Suprapubic skin (tissue), 4 donors: ENCODE results near the gene MARCHF3. TPM values are rescaled to one million over a fixed set of nuclear protein-coding genes. Genes with fewer than 3 reads are reported as not detected.
A peak's percentile ranks its signal among the peaks of the same experiment; 100 is the strongest.

Source experiments
- DNase-seq, 2 donors: peaks; one replicate each; pipeline ENCODE4 v3.0.0-alpha.2; 2019; ENCODE audit warnings: low spot score in 2 of 2
- H3K27ac ChIP-seq: fragments of 200-600 bp; sonication (generic); one replicate; pipeline ENCODE4 v1.5.1; 2019
- H3K27me3 ChIP-seq: fragments of 200-600 bp; sonication (generic); one replicate; pipeline ENCODE4 v1.5.1; 2019
- H3K36me3 ChIP-seq: fragments of 200-600 bp; sonication (generic); one replicate; pipeline ENCODE4 v1.5.1; 2019
- H3K4me1 ChIP-seq: fragments of 200-600 bp; sonication (generic); one replicate; pipeline ENCODE4 v1.5.1; 2019
- H3K4me3 ChIP-seq: fragments of 200-600 bp; sonication (generic); one replicate; pipeline ENCODE4 v1.5.1; 2019; ENCODE audit warnings: mild to moderate bottlenecking
- H3K9me3 ChIP-seq: fragments of 200-600 bp; sonication (generic); one replicate; pipeline ENCODE4 v1.5.1; 2019
- EP300 ChIP-seq: sonication (generic); formaldehyde crosslinking; IDR thresholded peaks from one replicate; pipeline ENCODE4 v1.6.1; 2017; ENCODE audit warnings: antibody characterized with exemption
- POLR2A ChIP-seq, 2 donors: fragments of 450-650 bp; IDR thresholded peaks; one replicate each; pipeline ENCODE4 v1.6.1; 2017; ENCODE audit warnings: antibody characterized with exemption in 2 of 2, mild to moderate bottlenecking in 2 of 2, moderate library complexity in 2 of 2
- POLR2AphosphoS5 ChIP-seq, 3 donors: sonication (generic); formaldehyde crosslinking; IDR thresholded peaks; one replicate each; pipeline ENCODE4 v1.6.1; 2017; ENCODE audit warnings: antibody characterized with exemption in 3 of 3
- WGBS: methylation state at CpG from one replicate; pipeline ENCODE4 v1.1.5; 2018; 5-methylcytosine and 5-hydroxymethylcytosine counted together
- total RNA-seq, 4 donors: library from RNA; depleted of rRNA; stranded (reverse); fragments of >200 nt; gene quantifications; one replicate each; pipeline ENCODE4 v1.1.0, GENCODE V29; 2016
- TF ChIP-seq, protein P1 (sequence below), 2 donors: fragments of 200-600 bp in 1 of 2; fragments of 450-650 bp in 1 of 2; sonication (generic) in 1 of 2; IDR thresholded peaks; one replicate each; pipeline ENCODE4 v1.5.1; 2016 to 2019; ENCODE audit warnings: antibody characterized with exemption in 2 of 2, mild to moderate bottlenecking in 1 of 2, moderate library complexity in 1 of 2

MARCHF3 gene
- total RNA-seq, 4 donors from 2014 or later, result 13.9 to 34.8 (median 27.0) TPM

DNA sequence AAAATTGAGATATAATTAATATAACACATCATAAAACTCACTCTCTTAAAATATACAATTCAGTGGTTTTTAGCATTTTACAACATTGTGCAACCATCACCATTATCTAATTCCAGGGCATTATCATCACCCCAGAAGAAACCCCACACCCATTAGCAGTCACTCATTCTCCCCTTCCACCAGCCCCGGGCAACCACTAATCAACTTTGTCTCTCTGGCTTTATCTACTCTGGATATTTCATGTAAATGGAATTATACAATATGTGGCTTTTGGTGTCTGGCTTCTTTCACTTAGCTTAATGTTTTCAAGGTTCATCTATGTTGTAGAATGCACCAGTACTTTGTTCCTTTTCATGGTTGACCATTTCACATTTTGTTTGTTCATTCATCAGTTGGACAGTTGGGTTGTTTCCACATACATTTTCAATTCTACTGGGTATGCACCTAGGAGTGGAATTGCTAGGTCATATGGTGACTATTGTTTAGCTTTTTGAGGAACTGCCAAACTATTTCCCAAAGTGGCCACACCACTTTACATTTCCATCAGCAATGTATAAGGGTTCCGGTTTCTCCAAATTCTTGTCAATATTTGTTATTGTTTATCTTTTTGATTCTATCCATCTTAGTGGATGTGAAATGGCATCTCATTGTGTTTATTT lies 62.4 kb downstream of the MARCHF3 start:
- H3K4me1 ChIP-seq, result peaks cover 15% of the 10 kb centered on the region
- no peak overlapping the region for H3K27ac ChIP-seq
- no peaks in the 10 kb centered on the region for H3K27me3 ChIP-seq
- TF ChIP-seq POLR2AphosphoS5 (IDR thresholded peaks at IDR 0.05) (no peak), POLR2A (IDR thresholded peaks at IDR 0.05) (no peak), EP300 (no peak)
- TF ChIP-seq, protein P1, sequence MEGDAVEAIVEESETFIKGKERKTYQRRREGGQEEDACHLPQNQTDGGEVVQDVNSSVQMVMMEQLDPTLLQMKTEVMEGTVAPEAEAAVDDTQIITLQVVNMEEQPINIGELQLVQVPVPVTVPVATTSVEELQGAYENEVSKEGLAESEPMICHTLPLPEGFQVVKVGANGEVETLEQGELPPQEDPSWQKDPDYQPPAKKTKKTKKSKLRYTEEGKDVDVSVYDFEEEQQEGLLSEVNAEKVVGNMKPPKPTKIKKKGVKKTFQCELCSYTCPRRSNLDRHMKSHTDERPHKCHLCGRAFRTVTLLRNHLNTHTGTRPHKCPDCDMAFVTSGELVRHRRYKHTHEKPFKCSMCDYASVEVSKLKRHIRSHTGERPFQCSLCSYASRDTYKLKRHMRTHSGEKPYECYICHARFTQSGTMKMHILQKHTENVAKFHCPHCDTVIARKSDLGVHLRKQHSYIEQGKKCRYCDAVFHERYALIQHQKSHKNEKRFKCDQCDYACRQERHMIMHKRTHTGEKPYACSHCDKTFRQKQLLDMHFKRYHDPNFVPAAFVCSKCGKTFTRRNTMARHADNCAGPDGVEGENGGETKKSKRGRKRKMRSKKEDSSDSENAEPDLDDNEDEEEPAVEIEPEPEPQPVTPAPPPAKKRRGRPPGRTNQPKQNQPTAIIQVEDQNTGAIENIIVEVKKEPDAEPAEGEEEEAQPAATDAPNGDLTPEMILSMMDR (IDR thresholded peaks at IDR 0.05), result no peak
- no peaks in the 10 kb centered on the region for H3K36me3 ChIP-seq
- no peak for DNase-seq
- H3K9me3 ChIP-seq, result no peaks in the 10 kb centered on the region
- WGBS, result 92% methylated on average over 2 of the region's 2 CpGs
- H3K4me3 ChIP-seq, result no peak overlapping the region

DNA sequence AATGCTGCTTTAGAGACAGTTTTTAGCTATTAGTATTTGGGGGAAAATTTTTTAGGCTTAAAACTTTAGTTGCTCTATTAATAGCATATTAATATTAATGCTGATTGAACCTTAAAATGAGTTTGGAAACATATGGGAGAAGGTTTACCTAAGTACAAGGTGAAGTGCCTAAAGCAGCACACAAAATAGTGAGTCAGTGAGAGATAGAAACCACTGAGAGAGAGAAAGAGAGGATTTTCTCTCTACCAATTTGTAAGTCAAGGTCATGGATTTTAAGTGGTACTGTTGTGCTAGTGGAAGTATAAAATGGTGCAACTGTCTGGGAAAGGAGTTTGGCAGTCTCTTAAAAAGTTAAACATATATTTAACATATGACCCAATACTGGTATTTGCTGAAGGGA lies 64.9 kb downstream of the MARCHF3 start:
- Histone ChIP-seq H3K27me3 (no peaks in the 10 kb centered on the region), H3K9me3 (no peaks in the 10 kb centered on the region), H3K4me1 (peaks cover 3% of the 10 kb centered on the region), H3K36me3 (no peaks in the 10 kb centered on the region), H3K4me3 (no peak overlapping the region), H3K27ac (no peak overlapping the region)
- no peak for DNase-seq
- no peak for TF ChIP-seq POLR2AphosphoS5 (IDR thresholded peaks at IDR 0.05)
- no peak for TF ChIP-seq POLR2A (IDR thresholded peaks at IDR 0.05)
- TF ChIP-seq EP300, result no peak
- TF ChIP-seq, protein P1 (IDR thresholded peaks at IDR 0.05), result no peak

DNA sequence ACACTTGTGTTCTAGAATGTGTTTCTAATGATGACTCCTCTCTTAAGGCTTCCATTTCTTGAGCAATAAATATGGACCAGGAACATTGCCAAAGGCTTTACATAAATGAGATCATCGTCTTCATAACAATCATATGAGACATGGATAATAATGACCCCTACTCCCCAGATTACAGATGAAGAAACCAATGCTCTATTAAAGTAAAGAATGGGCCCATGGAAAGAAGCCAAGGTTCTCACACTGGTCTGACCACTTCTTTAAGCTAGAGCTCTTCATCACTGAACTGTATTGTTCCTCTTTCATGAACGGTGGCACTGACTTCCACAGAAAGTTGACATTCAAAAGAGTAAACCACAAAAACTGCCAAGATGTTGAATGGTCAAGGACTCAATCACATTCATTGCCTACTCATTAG lies 65.3 kb downstream of the MARCHF3 start:
- peaks cover 3% of the 10 kb centered on the region for H3K4me1 ChIP-seq
- TF ChIP-seq EP300 (no peak), POLR2AphosphoS5 (IDR thresholded peaks at IDR 0.05) (no peak), POLR2A (IDR thresholded peaks at IDR 0.05) (no peak)
- TF ChIP-seq, protein P1 (IDR thresholded peaks at IDR 0.05), result no peak
- no peaks in the 10 kb centered on the region for H3K27me3 ChIP-seq
- no peak for DNase-seq
- 34% methylated on average over 2 of the region's 2 CpGs for WGBS
- no peaks in the 10 kb centered on the region for H3K36me3 ChIP-seq
- H3K4me3 ChIP-seq, result no peak overlapping the region
- no peaks in the 10 kb centered on the region for H3K9me3 ChIP-seq
- H3K27ac ChIP-seq, result peak overlapping the region; percentile 6

DNA sequence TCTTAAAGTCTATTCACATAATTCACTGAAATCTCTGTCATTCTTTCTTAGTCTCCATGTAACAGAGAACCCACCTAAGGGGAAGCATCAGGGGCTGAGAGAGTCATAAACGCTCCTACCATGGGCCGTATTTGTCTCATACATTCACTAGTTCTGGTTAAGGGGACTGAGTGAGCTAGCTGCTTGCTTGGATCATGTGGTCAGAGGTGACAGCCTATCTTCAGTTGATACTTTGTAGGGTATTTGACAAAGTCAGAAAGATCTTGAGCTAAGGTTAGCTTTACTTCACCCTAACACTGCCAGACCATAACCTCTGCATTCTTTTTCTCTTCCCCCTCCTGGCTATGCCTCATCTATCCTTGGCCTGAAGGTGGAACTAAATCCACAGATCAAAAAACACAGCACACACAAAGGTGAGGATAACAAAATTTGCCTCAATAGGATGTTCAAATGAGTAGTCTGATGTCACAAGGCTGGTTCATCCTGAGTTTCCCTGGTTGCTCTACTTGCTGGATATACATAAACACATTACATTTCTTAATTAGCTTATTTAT lies 66.5 kb downstream of the MARCHF3 start:
- peaks cover 3% of the 10 kb centered on the region for H3K4me1 ChIP-seq
- TF ChIP-seq, protein P1 (IDR thresholded peaks at IDR 0.05), result no peak
- TF ChIP-seq EP300 (no peak), POLR2A (IDR thresholded peaks at IDR 0.05) (no peak), POLR2AphosphoS5 (IDR thresholded peaks at IDR 0.05) (no peak)
- H3K27ac ChIP-seq, result no peak overlapping the region
- H3K36me3 ChIP-seq, result no peaks in the 10 kb centered on the region
- H3K4me3 ChIP-seq, result no peak overlapping the region
- WGBS, result 93% methylated on average over 2 of the region's 2 CpGs
- no peaks in the 10 kb centered on the region for H3K27me3 ChIP-seq
- H3K9me3 ChIP-seq, result no peaks in the 10 kb centered on the region
- DNase-seq, result no peak

DNA sequence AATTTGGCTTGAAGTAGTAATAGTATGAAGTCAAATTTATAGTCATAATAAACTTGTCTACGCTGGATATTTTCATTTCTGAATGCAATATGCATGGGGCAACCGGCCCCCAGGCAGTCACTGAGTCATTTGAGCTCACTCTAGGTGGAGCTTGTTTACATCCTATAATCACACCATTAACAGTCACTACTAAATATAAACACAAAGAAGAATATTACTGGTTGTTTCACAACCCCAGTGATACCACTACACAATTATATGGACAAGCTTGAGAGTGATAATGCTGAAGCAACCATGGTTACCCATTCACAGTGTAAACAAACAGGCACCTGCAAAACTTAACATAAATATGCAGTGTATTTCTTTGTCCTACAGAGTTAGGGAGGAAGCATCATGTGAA lies 68.7 kb downstream of the MARCHF3 start:
- H3K27me3 ChIP-seq, result no peaks in the 10 kb centered on the region
- H3K4me3 ChIP-seq, result no peak overlapping the region
- no peaks in the 10 kb centered on the region for H3K9me3 ChIP-seq
- no peak for DNase-seq
- no peak for TF ChIP-seq POLR2AphosphoS5 (IDR thresholded peaks at IDR 0.05)
- TF ChIP-seq, protein P1 (IDR thresholded peaks at IDR 0.05), result no peak
- no peak for TF ChIP-seq EP300
- TF ChIP-seq POLR2A (IDR thresholded peaks at IDR 0.05), result no peak
- no peak overlapping the region for H3K27ac ChIP-seq
- no peaks in the 10 kb centered on the region for H3K36me3 ChIP-seq
- peaks cover 3% of the 10 kb centered on the region for H3K4me1 ChIP-seq
- 41% methylated on average over 2 of the region's 2 CpGs for WGBS
